MCF 10A (cell line): ENCODE data around the gene AGMO. TPM values are rescaled to one million over a fixed set of nuclear protein-coding genes. Genes with fewer than 3 reads are reported as not detected.

ENCODE experiments used
- BruUV-seq: library from RNA; stranded (reverse); fragments of 400-500 nt; replicated peaks from 2 replicates; lab custom pipeline; 2021; lab: Mats Ljungman, UMichigan
- CTCF ChIA-PET: fragments of 300-600 bp; sonication (Branson Sonifier 250); formaldehyde crosslinking; extraction: SDS; loops from one replicate; lab custom pipeline; 2021; ENCODE audit warnings: antibody characterized with exemption, inconsistent platforms; lab: Yijun Ruan, JAX
- POLR2A ChIA-PET: fragments of 300-600, 350-650 bp; sonication (Branson Sonifier 250); formaldehyde crosslinking; extraction: SDS; loops from one replicate; lab custom pipeline; 2020; ENCODE audit warnings: antibody characterized with exemption, inconsistent platforms; lab: Yijun Ruan, JAX
- DNase-seq: peaks from one replicate; pipeline ENCODE4 v3.0.0-alpha.2; 2018; ENCODE audit not compliant: unreplicated experiment
- H3K27ac Mint-ChIP-seq: one replicate; pipeline ENCODE4 v1.8.0; 2022; ENCODE audit warnings: mild to moderate bottlenecking, low read depth, mixed read lengths; ENCODE audit not compliant: unreplicated experiment
- H3K27me3 Mint-ChIP-seq: one replicate; pipeline ENCODE4 v1.8.0; 2022; ENCODE audit warnings: mixed read lengths; ENCODE audit not compliant: insufficient read depth, unreplicated experiment
- H3K36me3 Mint-ChIP-seq: one replicate; pipeline ENCODE4 v1.8.0; 2022; ENCODE audit warnings: mild to moderate bottlenecking, moderate library complexity, mixed read lengths; ENCODE audit not compliant: insufficient read depth, unreplicated experiment
- H3K4me1 Mint-ChIP-seq: one replicate; pipeline ENCODE4 v1.8.0; 2022; ENCODE audit warnings: mixed read lengths; ENCODE audit not compliant: insufficient read depth, unreplicated experiment
- H3K4me3 Mint-ChIP-seq: one replicate; pipeline ENCODE4 v1.8.0; 2022; ENCODE audit warnings: mild to moderate bottlenecking, moderate library complexity, mixed read lengths; ENCODE audit not compliant: unreplicated experiment
- H3K9me3 Mint-ChIP-seq: one replicate; pipeline ENCODE4 v1.8.0; 2022; ENCODE audit warnings: mixed read lengths; ENCODE audit not compliant: unreplicated experiment
- CTCF ChIP-seq: fragments of 200-600 bp; IDR thresholded peaks from one replicate; pipeline ENCODE4 v1.8.0; 2022; ENCODE audit warnings: antibody characterized with exemption, mild to moderate bottlenecking; ENCODE audit not compliant: unreplicated experiment
- intact Hi-C: fragments of 100-400 bp; cut with micrococcal nuclease; formaldehyde crosslinking; loops from 2 replicates; pipeline ENCODE4 v1.14.1; 2022
- total RNA-seq: library from RNA; stranded (reverse); gene quantifications from 2 replicates; pipeline ENCODE4 v1.2.3, GENCODE V29; 2022

AGMO gene
- total RNA-seq, 1 experiment from 2014 or later = not detected

- no TSS peak for BruUV-seq
- ChIA-PET POLR2A (interaction anchor here (0.6 to 0.7 kb wide), 2 partner anchors 175 to 797 kb away, joined by 3 to 4 read pairs; no protein-coding TSS in a partner anchor), CTCF (no interaction called here)
- no peak for TF ChIP-seq CTCF
- peaks cover 59% of the 10 kb centered on the region for H3K27me3 Mint-ChIP-seq
- H3K9me3 Mint-ChIP-seq = no peaks in the 10 kb centered on the region
- H3K4me3 Mint-ChIP-seq = no peak overlapping the region
- intact Hi-C loops = no loop called here
- no peaks in the 10 kb centered on the region for H3K4me1 Mint-ChIP-seq
- no peaks in the 10 kb centered on the region for H3K36me3 Mint-ChIP-seq
- H3K27ac Mint-ChIP-seq = no peak overlapping the region
- no peak for DNase-seq
These were observed 343.6 kb downstream of the AGMO start for GRCh38 chr7:15218261-15218660.

GRCh38 chr7:15215616-15216015 is 346.2 kb downstream of the AGMO start:
- CTCF ChIA-PET = interaction anchor here (1.3 kb wide), 1 partner anchor 17 kb away, joined by 3 read pairs; no protein-coding TSS in a partner anchor
- no TSS peak for BruUV-seq
- H3K27me3 Mint-ChIP-seq = peaks cover 59% of the 10 kb centered on the region
- POLR2A ChIA-PET = no interaction called here
- H3K4me3 Mint-ChIP-seq = no peak overlapping the region
- H3K36me3 Mint-ChIP-seq = no peaks in the 10 kb centered on the region
- no peaks in the 10 kb centered on the region for H3K4me1 Mint-ChIP-seq
- DNase-seq = no peak
- no peaks in the 10 kb centered on the region for H3K9me3 Mint-ChIP-seq
- intact Hi-C loops = no loop called here
- H3K27ac Mint-ChIP-seq = no peak overlapping the region
- TF ChIP-seq CTCF = no peak

DNA sequence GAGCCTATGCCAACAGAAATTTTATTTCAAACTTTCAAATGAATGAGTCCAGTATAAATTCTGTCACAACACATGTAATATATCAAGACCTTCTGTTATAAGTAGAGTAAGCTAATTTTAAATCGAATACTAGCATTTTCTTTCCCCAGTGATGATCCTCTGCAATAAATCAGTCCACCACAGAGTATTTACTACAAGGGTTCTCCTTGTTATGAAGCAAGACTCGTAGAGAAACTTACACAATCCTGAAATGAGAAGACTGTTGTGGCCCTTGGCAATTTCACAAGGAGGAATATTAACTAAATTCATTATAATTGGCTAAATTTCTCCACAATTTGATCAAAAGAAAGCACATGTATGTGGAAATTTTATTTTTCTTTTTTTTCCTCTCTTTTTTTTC is 346.8 kb downstream of the AGMO start:
- Mint-ChIP-seq H3K4me1 (no peaks in the 10 kb centered on the region), H3K36me3 (no peaks in the 10 kb centered on the region), H3K4me3 (no peak overlapping the region), H3K9me3 (no peaks in the 10 kb centered on the region), H3K27me3 (peaks cover 56% of the 10 kb centered on the region), H3K27ac (no peak overlapping the region)
- POLR2A ChIA-PET = no interaction called here
- no peak for TF ChIP-seq CTCF
- intact Hi-C loops = no loop called here
- CTCF ChIA-PET = interaction anchor here (1.3 kb wide), 1 partner anchor 16 kb away, joined by 3 read pairs; no protein-coding TSS in a partner anchor
- DNase-seq = no peak
- BruUV-seq = no TSS peak

- no peaks in the 10 kb centered on the region for H3K9me3 Mint-ChIP-seq
- DNase-seq = no peak
- no peak for TF ChIP-seq CTCF
- ChIA-PET CTCF (interaction anchor here (0.9 kb wide), 1 partner anchor 988 kb away, joined by 4 read pairs; no protein-coding TSS in a partner anchor), POLR2A (no interaction called here)
- no peaks in the 10 kb centered on the region for H3K36me3 Mint-ChIP-seq
- BruUV-seq = no TSS peak
- no peak overlapping the region for H3K4me3 Mint-ChIP-seq
- peaks cover 42% of the 10 kb centered on the region for H3K27me3 Mint-ChIP-seq
- intact Hi-C loops = no loop called here
- no peaks in the 10 kb centered on the region for H3K4me1 Mint-ChIP-seq
- H3K27ac Mint-ChIP-seq = no peak overlapping the region
These were observed 348.7 kb downstream of the AGMO start for GRCh38 chr7:15213093-15213492.
